A549 (cell line): ENCODE data around the gene ATG2A. TPM values are rescaled to one million over a fixed set of nuclear protein-coding genes. Genes with fewer than 3 reads are reported as not detected.

ENCODE experiments used
- ATAC-seq, 2 experiments: fragments of 200-7000 bp in 1 of 2; fragments of >200 bp in 1 of 2; cut with Nextera tagmentation in 1 of 2; cut with Tn5 transposase in 1 of 2; 3 replicates each; pipeline versions ENCODE4 v1.8.0 to v1.9.1; 2018 to 2020; ENCODE audit warnings: mild to moderate bottlenecking in 1 of 2, moderate library complexity in 1 of 2
- CTCF ChIA-PET: fragments of 300-600 bp; sonication (Branson Sonifier 250); formaldehyde crosslinking; extraction: SDS; loops from one replicate; lab custom pipeline; 2021; ENCODE audit warnings: antibody characterized with exemption, inconsistent platforms; lab: Yijun Ruan, JAX
- POLR2A ChIA-PET: fragments of 350-600 bp; formaldehyde crosslinking; extraction: SDS; loops from one replicate; lab custom pipeline; 2021; ENCODE audit warnings: antibody characterized with exemption, inconsistent platforms; lab: Yijun Ruan, JAX
- DNase-seq, 2 experiments: peaks; one replicate each; pipeline versions ENCODE4 v3.0.0 to v3.0.0-alpha.2; 2011 to 2016; ENCODE audit warnings: low read depth in 1 of 2, low spot score in 1 of 2
- FAIRE-seq: peaks from 2 replicates; lab custom pipeline; 2011; peaks lifted over from hg19 to GRCh38; lab: Jason Lieb, UNC
- H3K27ac ChIP-seq, 2 experiments: fragments of >200 bp; sonication (Bioruptor Twin); formaldehyde crosslinking; 3 replicates each; pipeline ENCODE4 v1.5.1; 2016 to 2017
- H3K4me1 ChIP-seq: fragments of >200 bp; sonication (Bioruptor Twin); formaldehyde crosslinking; 3 replicates; pipeline ENCODE4 v1.6.1; 2016
- H3K4me2 ChIP-seq: fragments of >200 bp; sonication (Bioruptor Twin); formaldehyde crosslinking; 3 replicates; pipeline ENCODE4 v1.6.1; 2016
- H3K4me3 ChIP-seq: fragments of >200 bp; sonication (Bioruptor Twin); formaldehyde crosslinking; 3 replicates; pipeline ENCODE4 v1.5.1; 2016
- H3K9me3 ChIP-seq: fragments of >200 bp; sonication (Bioruptor Twin); formaldehyde crosslinking; 3 replicates; pipeline ENCODE4 v1.6.1; 2016
- BHLHE40 ChIP-seq: IDR thresholded peaks from 2 replicates; pipeline ENCODE4 v1.6.1; 2012; ENCODE audit warnings: low read depth, low read length, inconsistent platforms
- CTCF ChIP-seq: fragments of >200 bp; sonication (Bioruptor Twin); formaldehyde crosslinking; IDR thresholded peaks from 3 replicates; pipeline ENCODE4 v1.5.1; 2016
- E2F6 ChIP-seq: IDR thresholded peaks from 2 replicates; pipeline ENCODE4 v1.6.1; 2012; ENCODE audit warnings: low read depth, borderline replicate concordance
- ELK1 ChIP-seq: fragments of 150-350 bp; IDR thresholded peaks from 2 replicates; pipeline ENCODE4 v1.6.1; 2014; ENCODE audit warnings: low read depth, mild to moderate bottlenecking, low read length
- HOXA7 ChIP-seq: fragments of 250-450 bp; sonication (Bioruptor Pico); IDR thresholded peaks from 2 replicates; pipeline ENCODE4 v1.5.0; 2020; ENCODE audit warnings: mild to moderate bottlenecking, moderate library complexity
- MAX ChIP-seq: IDR thresholded peaks from 2 replicates; pipeline ENCODE4 v1.6.1; 2012
- MYC ChIP-seq: IDR thresholded peaks from 2 replicates; pipeline ENCODE4 v1.6.1; 2012; ENCODE audit warnings: mild to moderate bottlenecking, inconsistent platforms, low read length, improper control_type of control experiment, borderline replicate concordance
- NFE2L2 ChIP-seq: fragments of 150-350 bp; conservative IDR thresholded peaks from 2 replicates; pipeline ENCODE4 v1.6.1; 2014; ENCODE audit warnings: low read length
- PHF8 ChIP-seq: fragments of 200-600 bp; sonication (generic); IDR thresholded peaks from 2 replicates; pipeline ENCODE4 v1.6.1; 2016; ENCODE audit warnings: low read depth, mild to moderate bottlenecking, antibody characterized with exemption, moderate library complexity, borderline replicate concordance
- RAD21 ChIP-seq, 2 experiments: fragments of >200 bp in 1 of 2; sonication (Bioruptor Twin) in 1 of 2; formaldehyde crosslinking in 1 of 2; IDR thresholded peaks in 1 of 2; conservative IDR thresholded peaks in 1 of 2; 2 replicates in 1 of 2; 3 replicates in 1 of 2; pipeline ENCODE4 v1.6.1; 2012 to 2018; ENCODE audit warnings: inconsistent platforms in 1 of 2
- RARB ChIP-seq: fragments of 250-450 bp; sonication (Bioruptor Pico); IDR thresholded peaks from 2 replicates; pipeline ENCODE4 v1.8.0; 2021; ENCODE audit warnings: mild to moderate bottlenecking, moderate library complexity
- RNF2 ChIP-seq: fragments of 200-600 bp; sonication (generic); IDR thresholded peaks from 2 replicates; pipeline ENCODE4 v1.6.1; 2016; ENCODE audit warnings: low read depth, mild to moderate bottlenecking, antibody characterized with exemption, moderate library complexity, borderline replicate concordance
- SMC3 ChIP-seq: fragments of >200 bp; sonication (Bioruptor Twin); formaldehyde crosslinking; IDR thresholded peaks from 3 replicates; pipeline ENCODE4 v1.6.1; 2018; ENCODE audit warnings: inconsistent platforms
- TFCP2L1 ChIP-seq: fragments of 250-450 bp; sonication (Bioruptor Pico); IDR thresholded peaks from 2 replicates; pipeline ENCODE4 v1.5.0; 2021; ENCODE audit warnings: mild to moderate bottlenecking
- WGBS: methylation state at CpG from one replicate; pipeline ENCODE4 v1.1.6; 2017; ENCODE audit errors: missing lambda C conversion rate; 5-methylcytosine and 5-hydroxymethylcytosine counted together
- polyA plus RNA-seq, 4 experiments: library from polyadenylated mRNA; depleted of rRNA in 3 of 4; stranded (reverse); fragments of >200 nt; fragmentation: RNase III in 1 of 4; extraction: RNeasy Plus Mini Kit Qiagen cat#74134 plus additional on column Dnase treatment in 1 of 4; gene quantifications; 2 replicates in 3 of 4; 3 replicates in 1 of 4; pipeline ENCODE4 v1.2.3, GENCODE V29; 2011 to 2017

Gene ATG2A
- polyA plus RNA-seq, 2 of the 4 experiments (the other 2 are of a cell fraction), result 3.1 to 13.4 TPM

- Histone ChIP-seq H3K9me3 (no peaks in the 10 kb centered on the region), H3K4me3 (no peak overlapping the region), H3K27ac (no peak overlapping the region), H3K4me1 (peaks cover 21% of the 10 kb centered on the region), H3K4me2 (no peak overlapping the region)
- ChIA-PET CTCF (interaction anchor here (0.6 to 14.9 kb wide), 6 partner anchors 20 to 357 kb away, joined by 3 to 132 read pairs (median 6); partner anchors contain the start of genes ARL2 and BATF2), POLR2A (no interaction called here)
- TF ChIP-seq ELK1, result no peak
- no peak for TF ChIP-seq NFE2L2
- no peak for TF ChIP-seq MAX
- no peak for TF ChIP-seq RNF2
- no peak for TF ChIP-seq MYC
- ATAC-seq, result no peak
- no peak for FAIRE-seq
- DNase-seq, result no peak
- WGBS, result 87% methylated on average over 8 of the region's 8 CpGs
Measured at GRCh38 chr11:64919627-64920026, 2.6 kb upstream of the ATG2A start.

- POLR2A ChIA-PET, result no interaction called here
- TF ChIP-seq TFCP2L1, result no peak
- TF ChIP-seq SMC3, result 0 out of 3 replicates have a peak, but pooled peaks have one; percentile 11
- TF ChIP-seq NFE2L2, result no peak
- no peak for TF ChIP-seq RARB
- no peak for TF ChIP-seq MAX
- no peak for TF ChIP-seq PHF8
- no peak for TF ChIP-seq HOXA7
- TF ChIP-seq CTCF, result no peak; the same call in 1 of the 3 replicates
- no peak for TF ChIP-seq E2F6
- peak in 1 of 2 experiments; percentile 19; a peak in 1 of 5 replicates for TF ChIP-seq RAD21 (conservative IDR thresholded peaks at IDR 0.05 in 1 of 2, IDR thresholded peaks at IDR 0.05 in 1 of 2)
- no peak for ATAC-seq
- WGBS, result 15% methylated on average over 4 of the region's 4 CpGs
- Histone ChIP-seq H3K9me3 (no peaks in the 10 kb centered on the region), H3K4me3 (peak overlapping the region; percentile 45), H3K27ac (peak overlapping the region; percentile 65 to 84), H3K4me2 (peak overlapping the region; percentile 78), H3K4me1 (peaks cover 15% of the 10 kb centered on the region)
- CTCF ChIA-PET, result interaction anchor here (0.6 to 14.9 kb wide), 11 partner anchors 17 to 192 kb away, joined by 3 to 132 read pairs (median 3); partner anchors contain the start of genes ARL2 and BATF2
- no peak for FAIRE-seq
- peak in 1 of 2 experiments; percentile 32 for DNase-seq
Measured at GRCh38 chr11:64918017-64918416, 1.0 kb upstream of the ATG2A start.

- peak overlapping the region; percentile 65 to 84 for H3K27ac ChIP-seq
- WGBS, result 13% methylated on average over 6 of the region's 6 CpGs
- H3K4me1 ChIP-seq, result peaks cover 15% of the 10 kb centered on the region
- H3K4me3 ChIP-seq, result peak overlapping the region; percentile 45
- POLR2A ChIA-PET, result no interaction called here
- H3K4me2 ChIP-seq, result peak overlapping the region; percentile 78
- TF ChIP-seq MYC (0 out of 2 replicates have a peak, but pooled peaks have one; percentile 7), BHLHE40 (no peak)
- FAIRE-seq, result no peak
- no peaks in the 10 kb centered on the region for H3K9me3 ChIP-seq
- no peak for ATAC-seq
- CTCF ChIA-PET, result interaction anchor here (0.6 to 14.9 kb wide), 10 partner anchors 17 to 192 kb away, joined by 3 to 132 read pairs (median 4); partner anchors contain the start of genes ARL2 and BATF2
- DNase-seq, result no peak
Measured at GRCh38 chr11:64917663-64917995, 620 bp upstream of the ATG2A start.
